GOT3 (cell line): ENCODE results near the gene TRIM23.
"Not testable (repeated sequence)": the region's sequence is repeated elsewhere in the genome, so short reads cannot be mapped to it uniquely, and the experiment has no call there.

Source experiments
- DNase-seq: peaks from one replicate; lab custom pipeline; 2025; ENCODE audit warnings: mixed read lengths; lab: John Stamatoyannopoulos, UW

Gene TRIM23

DNA sequence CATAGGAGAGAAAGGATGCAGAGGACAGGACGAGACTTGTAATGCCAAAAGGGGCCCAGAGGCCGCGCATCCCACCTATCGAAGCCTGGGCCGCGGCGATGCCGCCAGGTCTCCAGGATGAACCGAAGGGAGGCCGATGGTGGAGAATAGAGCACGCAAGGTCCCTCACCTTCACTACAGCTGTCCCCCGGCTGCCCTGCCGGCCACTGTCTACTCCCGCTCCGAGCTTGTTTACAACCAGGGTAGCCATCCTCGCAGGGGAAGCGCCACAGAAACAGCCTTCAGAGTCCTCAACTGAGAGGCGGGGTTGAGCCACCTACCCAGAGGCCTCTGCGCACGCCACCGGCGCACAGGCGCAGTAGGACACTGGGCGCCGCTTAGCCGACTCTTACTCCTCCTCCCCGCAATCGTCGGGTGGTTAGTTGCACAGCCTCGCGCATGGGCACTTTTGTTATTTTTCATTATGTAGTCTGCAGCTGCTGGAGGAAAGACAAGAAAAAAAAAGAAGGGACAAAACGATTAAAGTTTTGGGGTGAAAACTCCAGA, at the start of gene TRIM23:
TSS of gene TRIM23 (minus strand) at position 309 of the 546 bp plus-strand sequence. CDS start at position 250, 59 bp downstream.
- peak; percentile 82 for DNase-seq

DNA sequence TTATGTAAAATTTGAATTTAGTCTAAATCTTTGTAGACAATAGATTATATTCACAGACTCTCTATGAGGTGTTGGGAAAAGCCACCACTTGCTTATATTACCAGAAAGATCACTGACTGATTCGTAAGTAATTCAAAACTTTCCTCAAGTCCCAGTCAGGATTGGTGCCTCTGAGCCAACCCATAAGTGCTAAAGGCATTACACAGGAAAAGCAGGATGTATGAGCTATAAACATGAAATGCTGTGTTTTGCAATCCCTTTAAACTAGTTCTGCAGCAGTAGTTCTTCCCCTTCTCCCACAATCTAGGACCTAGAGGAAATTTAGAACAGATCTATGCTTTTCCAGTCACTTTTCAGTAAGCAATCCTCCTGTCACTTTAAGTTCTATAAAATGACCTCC, 48.7 kb upstream of the TRIM23 start:
- no peak for DNase-seq

DNA sequence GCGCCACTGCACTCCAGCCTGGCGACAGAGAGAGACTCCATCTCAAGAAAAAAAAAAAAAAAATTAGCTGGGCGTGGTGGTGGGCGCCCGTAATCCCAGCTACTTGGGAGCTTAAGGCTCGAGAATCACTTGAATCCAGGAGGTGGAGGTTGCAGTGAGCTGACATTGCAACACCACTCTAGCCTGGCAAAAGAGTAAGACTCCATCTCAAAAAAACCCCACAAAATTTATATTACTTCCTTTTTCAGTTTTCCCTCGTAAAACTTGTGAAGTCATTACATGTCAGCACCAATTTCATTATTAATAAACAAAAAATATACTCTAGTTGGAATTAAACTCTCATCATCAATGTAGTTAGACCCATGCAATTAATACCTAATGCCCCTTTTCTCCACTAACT, 44.6 kb upstream of the TRIM23 start:
- no peak for DNase-seq

DNA sequence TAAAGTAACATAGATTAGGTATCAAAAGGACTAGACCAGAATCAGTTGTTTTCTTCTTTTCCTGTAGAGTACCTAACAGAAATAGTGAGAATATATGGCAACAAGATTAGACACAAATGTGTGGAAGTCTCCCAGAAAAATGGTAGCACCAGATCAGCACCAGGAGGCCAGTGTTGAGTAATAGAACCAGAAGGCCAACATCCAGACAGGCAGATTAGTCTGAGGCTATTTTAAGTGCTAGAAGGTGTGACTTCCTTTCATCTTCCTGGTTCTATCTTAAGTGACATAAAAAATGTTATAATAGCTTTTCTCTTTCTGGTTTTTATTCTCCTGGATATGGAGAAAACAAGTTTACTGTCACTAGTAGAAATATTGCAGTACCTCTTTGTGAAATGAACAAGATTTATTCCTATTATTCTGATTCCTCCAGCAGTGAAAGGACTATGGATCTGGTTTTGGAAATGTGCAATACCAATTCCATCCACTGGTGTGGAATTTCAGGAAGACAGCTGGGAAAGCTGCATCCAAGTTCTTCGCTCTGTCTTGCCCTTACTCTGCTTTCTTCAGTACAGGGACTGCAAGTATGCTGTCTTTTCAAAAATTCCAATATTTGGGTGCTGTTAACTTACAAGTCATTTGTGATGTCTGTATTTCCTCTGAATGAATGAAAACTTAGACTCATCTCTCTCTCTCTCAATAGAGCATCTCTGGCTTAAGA, 39.8 kb upstream of the TRIM23 start:
- no peak for DNase-seq

DNA sequence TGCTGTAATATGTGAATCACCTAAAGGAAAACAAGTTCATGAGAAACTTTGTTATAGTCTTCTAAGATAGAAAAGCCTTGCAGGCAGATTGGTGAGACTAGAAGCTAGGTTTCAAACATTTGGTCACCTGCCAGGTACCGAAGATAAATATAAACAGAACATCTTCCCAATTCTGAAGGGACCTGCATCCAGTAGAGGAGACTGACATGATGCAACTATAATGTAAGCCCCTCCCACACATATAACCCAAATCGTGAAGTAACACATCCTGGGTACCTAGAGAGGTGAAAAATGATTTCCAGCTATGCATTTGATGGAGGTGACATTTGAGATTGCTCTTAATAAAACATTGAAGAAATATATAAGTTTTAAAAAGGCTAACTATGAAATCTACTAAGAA, 30.6 kb upstream of the TRIM23 start:
- no peak for DNase-seq

DNA sequence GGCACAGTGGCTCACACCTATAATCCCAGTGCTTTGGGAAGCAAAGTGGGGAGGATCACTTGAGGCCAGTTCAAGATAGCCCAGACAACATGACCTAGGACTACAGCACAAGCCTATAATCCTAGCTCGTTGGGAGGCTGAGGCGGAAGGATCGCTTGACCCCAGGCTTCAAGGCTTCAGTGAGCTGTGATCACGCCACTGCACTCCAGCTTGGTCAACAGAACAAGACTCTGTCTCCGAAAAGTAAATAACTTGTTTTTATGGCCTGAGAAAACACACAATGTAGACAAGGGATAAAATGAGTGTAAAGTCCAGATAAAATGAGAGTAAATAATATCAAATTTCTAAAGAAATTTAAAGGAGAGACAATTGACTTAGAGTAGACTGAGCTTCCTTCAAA, 27.0 kb upstream of the TRIM23 start:
- no peak for DNase-seq

DNA sequence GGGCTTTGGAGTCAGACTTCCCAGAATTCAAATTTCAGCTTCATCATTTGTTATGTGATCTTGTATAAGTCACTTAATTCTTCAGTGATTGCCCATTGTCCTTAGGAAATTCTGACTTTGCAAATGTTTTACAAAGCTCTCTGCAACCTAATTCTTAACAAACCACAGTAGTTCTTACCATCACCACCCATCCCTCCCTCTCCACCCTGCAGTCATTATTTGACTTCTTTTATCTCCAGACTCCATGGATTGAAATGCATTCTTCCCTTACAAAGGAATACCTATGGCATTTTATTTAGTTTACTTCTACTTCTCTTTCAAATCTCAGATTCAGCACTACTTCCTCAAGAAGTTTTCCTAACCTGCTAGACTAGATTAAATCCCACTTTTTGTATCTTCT, 23.8 kb upstream of the TRIM23 start:
- DNase-seq = no peak

DNA sequence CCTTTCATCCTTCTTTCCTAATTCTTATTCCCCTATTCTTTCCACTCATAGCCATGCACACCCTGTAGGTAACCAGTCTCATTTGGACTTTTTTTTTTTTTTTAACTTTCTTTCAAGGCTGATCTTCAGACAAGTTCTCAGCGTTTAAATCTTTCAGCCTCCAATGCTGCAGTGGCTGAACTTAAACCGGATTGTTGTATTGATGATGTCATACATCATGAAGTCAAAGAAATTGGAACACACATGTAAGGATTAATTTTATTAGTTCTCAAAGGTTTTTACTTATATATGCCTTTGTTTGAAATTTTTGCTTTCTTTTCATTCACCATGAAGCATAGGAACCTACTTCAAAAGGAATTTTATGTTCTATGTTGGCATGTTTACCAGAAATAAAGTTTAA, 22.8 kb upstream of the TRIM23 start:
- DNase-seq = no peak

DNA sequence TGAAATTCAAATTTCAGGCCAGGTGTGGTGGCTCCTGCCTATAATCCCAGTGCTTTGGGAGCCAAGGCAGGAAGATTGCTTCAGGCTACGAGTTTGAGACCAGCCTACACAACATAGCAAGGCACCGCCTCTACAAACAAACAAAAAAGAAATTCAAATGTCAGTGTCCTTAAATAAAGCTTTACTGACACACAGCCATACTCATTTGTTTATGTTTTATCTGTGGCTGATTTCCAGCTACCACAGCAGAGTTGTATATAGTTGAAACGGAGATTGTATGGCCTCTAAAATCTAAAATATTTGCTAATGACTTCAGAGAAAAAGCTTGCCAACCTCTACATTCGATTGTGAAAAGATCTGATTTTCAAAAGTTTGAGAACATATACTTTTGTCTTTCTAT, 16.1 kb upstream of the TRIM23 start:
- DNase-seq = no peak

DNA sequence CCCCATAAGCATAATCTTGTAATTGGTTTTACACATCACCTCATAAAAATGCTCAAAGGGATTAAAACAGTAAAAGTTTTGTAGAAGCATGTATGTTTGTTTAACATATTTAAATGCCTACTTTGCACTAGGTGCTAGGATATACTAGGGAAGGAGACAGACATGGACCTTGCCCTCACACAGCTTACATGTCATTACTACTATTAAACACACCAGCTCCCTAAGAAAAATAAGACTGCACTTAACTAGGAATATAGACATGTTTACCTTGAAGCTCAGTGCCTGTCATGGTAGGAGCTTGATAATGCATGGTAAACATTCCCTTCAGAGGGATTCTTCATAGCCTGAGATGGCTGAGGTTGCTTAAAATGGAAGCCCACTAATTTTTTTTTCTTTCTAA, 6.8 kb upstream of the TRIM23 start:
- DNase-seq = no peak

DNA sequence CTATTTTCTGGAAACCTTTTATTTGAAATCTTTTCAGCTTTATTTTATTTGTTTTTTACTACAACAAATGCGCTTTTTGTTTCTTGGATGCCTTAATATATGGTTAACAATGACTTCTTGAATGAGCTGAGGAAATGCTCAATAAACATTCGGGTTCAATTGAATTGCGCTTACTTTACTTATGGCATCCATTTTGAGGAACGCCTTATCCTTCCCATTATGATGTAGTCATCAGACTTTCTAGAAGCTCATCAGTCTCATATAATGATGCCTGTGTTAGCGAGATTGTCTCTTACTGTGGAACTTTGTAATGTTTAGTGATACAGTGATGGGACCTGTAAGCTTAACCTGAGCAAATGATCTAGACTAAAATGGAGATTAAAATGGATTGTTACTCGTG, 1.6 kb upstream of the TRIM23 start:
- no peak for DNase-seq

DNA sequence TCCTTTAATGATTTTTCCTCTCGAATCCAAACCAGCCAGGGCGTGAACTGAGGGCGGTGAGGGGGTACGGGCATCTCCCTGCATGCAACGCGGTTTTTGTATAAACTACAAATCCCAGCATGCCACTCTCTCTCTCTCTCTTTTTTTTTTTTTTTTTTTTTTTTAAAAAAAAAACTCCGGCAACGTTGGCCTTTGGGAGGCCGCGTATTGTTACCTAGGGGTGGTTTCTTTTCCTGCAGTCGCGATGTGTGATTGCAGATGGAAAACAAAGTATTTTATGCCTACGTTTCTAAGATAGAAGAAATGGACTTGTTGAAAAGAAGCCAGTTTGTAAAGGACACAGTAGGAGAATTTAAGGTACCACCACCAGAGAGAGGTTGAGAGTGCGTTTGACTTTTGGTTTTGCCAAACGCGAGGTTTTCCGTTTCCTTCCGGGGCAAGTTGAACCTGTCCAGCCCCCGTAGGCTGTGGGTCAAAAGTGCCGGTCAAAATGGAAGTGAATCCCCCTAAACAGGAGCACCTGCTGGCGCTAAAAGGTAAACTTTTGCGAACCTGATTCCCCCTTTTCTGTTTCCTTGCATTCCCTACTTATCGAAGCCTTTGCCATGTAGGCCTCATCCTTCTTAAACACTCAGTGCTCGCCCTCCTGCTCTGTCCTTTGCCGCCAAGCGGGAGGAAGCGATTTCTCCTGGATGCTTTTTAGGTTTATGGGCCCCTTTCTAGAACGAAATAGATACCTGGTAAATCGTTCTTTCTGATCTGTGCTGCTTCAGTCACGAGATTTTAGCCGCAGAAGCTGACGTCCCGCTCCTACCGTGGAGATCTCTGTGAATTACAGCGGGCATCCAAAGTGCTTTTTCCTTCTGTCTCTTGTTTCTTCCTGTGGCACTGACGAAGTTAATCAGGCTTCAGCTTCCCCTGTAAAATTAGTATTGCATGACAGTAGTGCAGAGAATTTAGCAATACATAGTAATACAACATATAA, 730 bp upstream of the TRIM23 start, which contains the start of the genes SHLD3 and TRAPPC13:
TSS of gene SHLD3 (plus strand) at position 457 of the 985 bp plus-strand sequence. CDS start 4,561 bp downstream, outside the sequence.
TSS of gene TRAPPC13 (plus strand) at position 457 of the 985 bp plus-strand sequence. CDS start at position 491, 34 bp downstream.
- DNase-seq = no peak

DNA sequence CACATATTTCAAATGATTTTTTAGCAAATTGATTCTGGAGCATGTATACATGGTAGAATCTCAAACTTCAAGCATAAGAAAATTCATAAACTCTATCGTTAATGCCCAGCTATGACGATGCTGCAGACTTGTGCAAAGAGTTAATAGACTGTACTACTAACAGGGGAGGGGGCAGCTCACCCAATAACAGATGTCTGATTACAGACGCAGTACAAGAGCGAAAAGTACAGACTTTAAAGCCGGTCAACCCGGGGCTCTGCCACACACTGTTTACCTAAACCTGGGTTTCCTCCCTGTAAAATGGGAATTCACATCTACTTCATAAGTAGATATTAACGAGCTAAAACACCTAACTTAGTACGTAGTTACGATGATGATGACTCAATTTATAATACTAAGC, 651 bp downstream of the TRIM23 start:
- DNase-seq = no peak

DNA sequence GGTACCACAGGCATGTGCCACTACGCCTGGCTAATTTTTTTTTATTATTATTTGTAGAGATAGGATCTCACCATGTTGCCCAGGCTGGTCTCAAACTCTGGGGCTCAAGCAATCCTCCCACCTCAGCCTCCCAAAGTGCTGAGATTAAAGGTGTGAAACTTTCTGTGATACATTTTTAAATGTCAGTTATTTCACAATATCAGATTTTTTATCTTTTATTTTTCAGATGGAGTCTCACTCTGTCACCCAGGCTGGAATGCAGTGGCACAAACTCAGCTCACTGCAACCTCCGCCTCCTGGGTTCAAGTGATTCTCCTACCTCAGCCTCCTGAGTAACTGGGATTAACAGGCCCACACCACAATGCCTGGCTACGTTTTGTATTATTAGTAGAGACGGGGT, 2.2 kb downstream of the TRIM23 start:
- DNase-seq = not testable (repeated sequence)

DNA sequence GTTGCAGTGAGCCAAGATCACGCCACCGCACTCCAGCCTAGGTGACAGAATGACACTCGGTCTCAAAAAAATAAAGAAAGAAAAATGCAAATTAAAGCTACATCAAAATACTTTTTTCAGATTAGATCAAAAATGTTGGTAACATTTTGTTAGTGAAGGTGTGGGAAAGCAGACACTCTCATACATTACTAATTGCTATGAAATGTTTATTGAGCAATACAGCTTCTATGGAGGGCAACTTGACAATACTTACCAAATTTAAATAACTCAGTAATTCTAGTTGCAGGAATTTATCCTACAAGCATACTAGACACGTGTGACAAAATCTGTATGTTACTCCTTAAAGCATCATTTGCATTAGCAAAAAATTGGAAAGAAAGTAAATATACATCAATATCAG, 4.1 kb downstream of the TRIM23 start:
- no peak for DNase-seq

DNA sequence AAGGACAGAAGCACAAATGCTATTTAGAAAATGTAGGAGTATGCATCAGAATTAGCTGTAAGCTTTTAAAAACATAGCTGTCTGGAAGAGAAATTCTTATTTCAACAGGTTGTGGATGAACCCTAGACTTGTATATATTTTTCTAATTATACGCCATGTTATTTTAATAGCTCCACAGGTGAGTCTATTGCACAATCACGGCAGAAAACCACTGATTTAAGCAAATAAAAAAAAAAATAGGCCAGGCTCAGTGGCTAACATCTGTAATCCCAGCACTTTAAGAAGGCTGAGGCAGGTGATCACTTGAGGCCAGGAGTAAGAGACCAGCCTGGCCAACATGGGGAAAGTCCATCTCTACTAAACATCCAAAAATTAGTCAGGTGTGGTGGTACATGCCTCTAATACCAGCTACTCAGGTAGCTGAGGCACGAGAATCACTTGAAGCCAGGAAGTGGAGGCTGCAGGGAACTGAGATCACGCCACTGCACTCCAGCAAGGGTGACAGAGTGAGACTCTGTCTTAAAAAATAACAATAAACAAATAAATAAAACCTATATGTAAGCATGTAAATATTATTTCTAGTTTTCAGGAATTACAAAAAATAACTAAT, 11.7 kb downstream of the TRIM23 start:
- no peak for DNase-seq

DNA sequence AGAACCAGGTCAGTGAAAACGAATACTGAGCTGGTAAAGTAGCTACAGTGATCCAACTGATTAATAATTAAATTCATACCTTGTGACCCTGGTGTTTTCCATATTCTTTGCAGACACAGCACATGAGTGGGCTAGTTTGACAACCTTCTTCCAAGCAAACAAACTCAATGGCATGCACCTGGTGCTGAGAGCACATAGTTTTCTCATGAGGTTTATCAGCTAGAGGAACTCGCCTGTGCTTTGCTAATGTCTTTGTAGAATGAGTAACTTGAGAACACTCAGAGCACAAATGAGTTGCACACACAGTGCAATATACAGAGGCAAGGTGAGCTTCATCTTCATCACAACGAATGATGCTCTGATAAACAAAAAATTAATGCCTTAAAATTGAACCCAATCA, 12.6 kb downstream of the TRIM23 start:
- DNase-seq = no peak

DNA sequence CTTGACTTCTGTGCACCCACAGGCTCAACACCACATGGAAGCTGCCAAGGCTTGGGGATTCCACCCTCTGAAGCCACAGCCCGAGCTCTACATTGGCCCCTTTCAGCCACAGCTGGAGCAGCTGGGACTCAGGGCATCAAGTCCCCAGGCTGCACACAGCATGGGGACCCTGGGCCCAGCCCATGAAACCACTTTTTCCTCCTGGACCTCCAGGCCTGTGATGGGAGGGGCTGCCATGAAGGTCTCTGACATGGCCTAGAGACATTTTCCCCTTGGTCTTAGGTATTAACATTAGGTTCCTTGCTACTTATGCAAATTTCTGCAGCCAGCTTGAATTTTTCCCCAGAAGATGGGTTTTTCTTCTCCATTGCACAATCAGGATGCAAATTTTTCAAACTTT, 22.4 kb downstream of the TRIM23 start:
- not testable (repeated sequence) for DNase-seq

DNA sequence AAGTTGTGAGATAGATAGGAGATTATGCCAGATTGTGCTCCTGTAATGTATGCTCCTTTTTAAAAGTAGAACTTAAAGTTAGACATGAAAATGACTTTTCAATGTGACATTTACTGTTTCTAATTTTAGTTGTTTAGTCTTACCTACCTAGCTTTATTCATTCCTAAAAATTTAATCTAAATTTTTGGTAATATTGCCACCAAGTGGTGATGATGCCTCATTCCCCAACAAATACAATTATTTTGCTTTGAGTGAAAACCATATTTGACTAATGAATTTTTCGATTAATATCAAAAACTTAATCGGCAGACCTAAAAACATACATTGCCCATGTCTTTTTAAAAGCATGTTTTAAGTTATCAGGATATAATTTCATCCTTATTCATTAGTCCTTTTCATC, 35.4 kb downstream of the TRIM23 start:
- DNase-seq = no peak

DNA sequence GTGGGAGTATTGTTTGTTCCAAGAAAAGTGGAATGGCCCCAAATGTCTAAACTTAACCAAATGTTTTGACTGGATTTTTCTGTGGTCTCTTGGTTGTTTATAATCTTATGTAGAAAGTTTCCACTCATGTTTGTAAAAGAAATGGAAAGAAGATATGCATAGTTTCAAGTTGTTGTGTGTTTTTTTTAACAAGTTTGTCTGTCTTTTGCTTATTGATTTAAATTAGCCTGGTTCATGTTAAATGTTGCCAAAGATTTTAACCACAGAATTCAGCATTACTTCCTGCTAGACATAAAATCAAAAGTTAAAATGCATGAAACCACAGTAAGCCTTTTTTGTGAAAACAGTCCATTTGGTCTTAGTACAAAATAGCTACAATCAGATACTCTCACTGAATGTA, 47.0 kb downstream of the TRIM23 start:
- DNase-seq = no peak

DNA sequence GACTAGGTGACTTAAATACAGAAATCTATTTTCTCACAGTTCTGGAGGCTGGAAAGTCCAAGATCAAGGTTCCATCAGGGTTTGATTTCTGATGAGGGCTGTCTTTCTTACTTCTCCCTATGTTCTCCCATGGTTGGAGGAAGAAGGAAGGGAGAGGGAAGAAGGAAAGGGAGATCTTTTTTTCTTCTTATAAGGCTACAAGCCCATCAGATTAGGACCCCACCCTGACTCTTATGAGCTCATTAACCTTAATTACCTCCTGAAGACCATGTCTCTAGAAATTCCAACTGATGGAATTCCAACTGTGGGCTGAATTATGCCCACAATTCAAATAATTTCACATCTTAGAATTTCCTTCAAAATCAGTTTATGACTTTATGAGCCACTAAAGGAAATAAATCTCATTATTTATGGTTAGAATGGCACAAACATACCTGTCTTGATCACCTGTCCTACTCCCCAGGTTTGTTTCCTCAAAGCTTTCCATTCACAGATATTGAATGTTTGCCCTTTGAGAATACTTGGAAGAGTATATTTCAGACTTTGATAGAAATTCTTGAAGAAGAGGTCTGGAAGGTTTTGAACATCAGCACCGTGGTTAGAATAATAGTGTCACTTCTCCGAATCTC, 53.4 kb downstream of the TRIM23 start:
- no peak for DNase-seq

DNA sequence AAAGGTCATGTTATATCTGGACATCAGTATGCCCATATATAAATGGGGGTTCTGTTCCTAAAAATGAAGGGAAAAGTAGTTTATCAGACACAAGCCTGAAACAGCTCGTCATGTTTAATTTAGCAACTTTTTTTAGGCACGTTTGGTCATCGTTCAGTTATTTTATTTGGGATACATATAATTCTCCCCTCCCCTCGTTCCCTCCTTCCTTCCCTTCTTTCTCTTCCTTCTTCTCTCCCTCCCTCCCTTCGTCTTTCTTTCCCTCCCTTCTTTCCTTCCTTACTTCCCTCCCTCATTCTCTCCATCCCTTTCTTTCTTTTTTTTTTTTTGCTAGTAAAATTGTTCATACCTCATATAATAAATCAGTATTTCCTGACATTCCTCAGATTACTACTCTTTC, 57.6 kb downstream of the TRIM23 start:
- DNase-seq = no peak
